Loucy (cell line): ENCODE results near the gene TMEM169.

Experiments
- EZH2phosphoT487 ChIP-seq: fragments of 200-600 bp; IDR thresholded peaks from 2 replicates; pipeline ENCODE4 v1.6.1; 2018; ENCODE audit warnings: antibody characterized with exemption, mild to moderate bottlenecking, moderate library complexity, borderline replicate concordance
- TF ChIP-seq, protein P1 (sequence below): fragments of 200-600 bp; sonication (generic); conservative IDR thresholded peaks from 2 replicates; pipeline ENCODE4 v1.5.1; 2014; ENCODE audit warnings: mild to moderate bottlenecking, antibody characterized with exemption, low read length

DNA sequence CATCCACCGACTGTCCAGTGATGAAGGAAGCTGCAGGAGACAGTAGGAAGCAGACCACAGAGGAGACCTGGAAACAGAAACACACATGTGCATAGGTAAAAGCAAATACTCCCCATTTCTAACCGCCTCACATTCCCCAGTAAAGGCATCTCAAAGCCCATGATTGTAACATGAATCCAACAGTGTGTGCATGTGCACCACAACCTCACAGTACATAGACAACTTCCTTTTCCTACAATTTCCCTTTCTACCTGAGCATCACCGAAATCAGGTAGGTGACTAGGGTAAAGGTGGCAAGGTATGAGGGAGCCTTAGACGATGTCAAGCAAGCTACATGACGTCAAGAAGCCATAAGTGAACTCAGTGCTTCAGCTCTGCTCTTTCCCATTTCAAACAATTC is 37.8 kb upstream of the TMEM169 start:
- TF ChIP-seq EZH2phosphoT487, result no peak
- TF ChIP-seq, protein P1, sequence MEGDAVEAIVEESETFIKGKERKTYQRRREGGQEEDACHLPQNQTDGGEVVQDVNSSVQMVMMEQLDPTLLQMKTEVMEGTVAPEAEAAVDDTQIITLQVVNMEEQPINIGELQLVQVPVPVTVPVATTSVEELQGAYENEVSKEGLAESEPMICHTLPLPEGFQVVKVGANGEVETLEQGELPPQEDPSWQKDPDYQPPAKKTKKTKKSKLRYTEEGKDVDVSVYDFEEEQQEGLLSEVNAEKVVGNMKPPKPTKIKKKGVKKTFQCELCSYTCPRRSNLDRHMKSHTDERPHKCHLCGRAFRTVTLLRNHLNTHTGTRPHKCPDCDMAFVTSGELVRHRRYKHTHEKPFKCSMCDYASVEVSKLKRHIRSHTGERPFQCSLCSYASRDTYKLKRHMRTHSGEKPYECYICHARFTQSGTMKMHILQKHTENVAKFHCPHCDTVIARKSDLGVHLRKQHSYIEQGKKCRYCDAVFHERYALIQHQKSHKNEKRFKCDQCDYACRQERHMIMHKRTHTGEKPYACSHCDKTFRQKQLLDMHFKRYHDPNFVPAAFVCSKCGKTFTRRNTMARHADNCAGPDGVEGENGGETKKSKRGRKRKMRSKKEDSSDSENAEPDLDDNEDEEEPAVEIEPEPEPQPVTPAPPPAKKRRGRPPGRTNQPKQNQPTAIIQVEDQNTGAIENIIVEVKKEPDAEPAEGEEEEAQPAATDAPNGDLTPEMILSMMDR, result no peak
